ENCODE results near the gene ZRANB1. TPM values are rescaled to one million over a fixed set of nuclear protein-coding genes. Genes with fewer than 3 reads are reported as not detected.

Gene ZRANB1
- total RNA-seq, 1 donor from 2014 or later, result 24.2 TPM

DNA sequence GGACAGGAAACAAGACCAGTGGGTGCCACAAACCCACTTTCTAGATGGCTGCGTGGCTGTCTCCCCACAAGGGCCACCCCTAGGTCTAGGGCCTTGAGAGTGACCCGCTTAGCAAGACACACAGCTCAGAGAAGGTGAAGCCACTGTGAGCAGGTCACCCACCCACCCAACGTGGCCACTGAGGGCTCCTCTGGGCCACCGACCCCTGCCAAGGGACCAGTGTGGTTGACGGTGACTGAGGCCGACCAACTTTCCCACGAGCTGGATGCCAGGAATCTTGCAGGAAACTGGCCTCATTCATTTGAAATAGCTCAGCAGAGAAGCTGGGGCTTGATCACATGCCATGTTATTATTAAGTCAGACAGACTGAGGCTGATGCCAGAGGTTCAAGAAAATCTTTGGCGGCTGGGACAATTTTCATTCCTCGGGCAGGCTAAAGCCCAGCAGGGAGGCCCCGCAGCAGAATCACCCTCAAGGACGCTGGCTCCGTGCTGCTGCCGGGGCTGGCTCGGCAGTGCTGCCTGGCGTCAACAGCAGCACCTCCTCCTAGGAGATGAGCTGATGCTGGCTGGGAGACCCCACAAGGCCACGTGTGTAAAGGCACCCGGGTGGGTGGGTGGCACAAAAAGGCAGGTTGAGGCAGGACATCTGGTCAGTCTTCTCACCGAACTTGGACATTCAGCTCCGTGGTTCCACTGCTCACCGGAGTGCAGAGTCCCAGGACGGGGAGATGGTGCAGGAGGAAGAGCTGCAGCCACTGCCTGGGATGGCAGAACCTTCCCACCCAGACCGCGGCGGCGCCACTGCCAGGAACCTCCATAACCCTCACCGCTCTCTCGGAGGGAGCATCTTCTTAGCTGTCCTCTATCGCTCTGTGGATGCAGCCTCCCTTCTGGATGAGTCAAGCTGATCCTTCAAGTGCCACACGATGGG, 57.8 kb downstream of the ZRANB1 start:
- intact Hi-C loops (cut with DNase I), result loop anchor here (5.0 to 10.0 kb wide), 2 partner anchors 45 to 63 kb away; no protein-coding TSS in a partner anchor
- ATAC-seq (ENCODE audit: poor library complexity), result peak; percentile 68
- peak; percentile 71 for DNase-seq

DNA sequence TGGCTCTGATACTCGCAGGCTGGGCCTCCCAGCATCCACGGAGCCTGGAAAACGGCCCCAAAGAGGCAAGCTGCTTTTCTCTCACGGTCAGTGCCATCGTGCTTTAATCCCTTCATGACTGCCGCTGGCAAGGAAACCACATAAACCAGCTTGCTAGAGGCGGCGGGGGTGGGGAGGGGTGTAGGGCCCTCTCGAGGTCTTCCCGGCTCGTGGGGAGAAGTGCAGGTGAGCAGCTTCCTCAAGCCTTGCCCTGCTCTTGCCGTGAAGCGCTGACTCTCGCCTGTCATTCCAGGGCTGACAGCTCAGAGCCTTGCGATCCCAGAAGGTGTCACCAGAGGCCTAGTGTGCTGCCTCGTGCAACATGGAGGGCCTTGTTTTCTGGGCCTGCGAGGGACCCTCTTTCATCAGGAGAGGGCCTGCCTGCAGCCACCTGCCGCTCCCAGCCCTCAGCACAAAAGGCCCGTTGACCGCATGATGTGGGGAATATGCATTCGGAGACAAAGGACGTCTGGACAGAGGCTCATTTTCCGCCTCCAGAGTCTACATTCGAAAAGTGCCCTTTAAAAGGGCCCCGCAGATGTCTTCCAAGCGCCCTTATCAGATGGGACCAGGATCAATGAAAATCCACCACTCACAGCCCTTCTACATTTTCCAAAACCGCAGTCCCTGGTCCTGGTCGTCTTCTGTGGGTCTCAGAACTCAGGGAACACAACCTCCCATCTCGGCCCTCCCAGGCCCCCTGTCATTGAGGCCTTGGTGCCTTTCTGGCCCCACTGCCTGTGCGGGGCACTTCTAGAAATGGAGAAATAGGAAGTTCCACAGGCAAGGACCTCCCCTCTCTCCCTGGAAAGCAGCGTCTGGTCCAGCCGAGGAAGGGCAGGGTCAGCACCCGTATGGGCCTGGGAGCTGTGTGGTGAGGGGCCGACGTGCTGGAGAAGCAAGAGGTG, 58.7 kb downstream of the ZRANB1 start:
- intact Hi-C loops (cut with DNase I), result no loop called here
- DNase-seq (no peak), ATAC-seq (ENCODE audit: poor library complexity) (peak; percentile 46)

DNA sequence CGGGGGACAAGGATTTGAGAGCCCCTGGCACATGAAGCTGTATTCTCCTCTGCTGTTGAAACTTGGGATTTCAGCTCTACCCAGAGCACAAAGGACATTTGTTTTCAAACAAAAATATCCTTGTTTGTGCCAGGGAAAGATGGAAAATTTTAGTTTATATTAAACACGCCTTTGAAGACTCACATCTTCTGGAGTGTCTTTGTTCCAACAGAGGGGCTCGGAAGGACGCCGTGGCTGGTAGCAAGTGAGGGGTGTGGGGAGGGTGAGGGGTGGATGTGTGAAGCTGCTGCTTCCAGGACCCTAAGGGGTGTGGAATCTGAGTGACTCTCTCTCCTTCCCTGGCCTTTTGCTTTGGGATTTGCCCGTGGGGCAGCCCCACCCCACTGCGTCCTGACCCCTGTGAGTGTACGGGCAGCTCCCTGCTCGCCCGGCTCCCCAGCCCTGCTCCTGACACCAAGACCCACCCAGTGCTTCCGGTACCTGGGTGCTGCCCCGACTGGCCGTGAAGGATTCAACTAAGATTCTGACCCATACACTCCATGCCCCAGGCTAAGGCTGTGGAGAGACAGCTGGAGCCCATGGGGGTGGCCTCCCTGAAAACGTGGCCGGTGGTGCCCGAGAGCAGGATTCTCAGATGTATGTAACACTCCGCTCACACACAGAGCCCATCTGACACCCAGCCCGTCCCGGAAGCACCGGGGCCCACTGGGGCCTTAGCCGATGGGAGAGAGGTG, 59.6 kb downstream of the ZRANB1 start:
- ATAC-seq (ENCODE audit: poor library complexity), result no peak
- DNase-seq, result peak; percentile 47
- intact Hi-C loops (cut with DNase I), result no loop called here

DNA sequence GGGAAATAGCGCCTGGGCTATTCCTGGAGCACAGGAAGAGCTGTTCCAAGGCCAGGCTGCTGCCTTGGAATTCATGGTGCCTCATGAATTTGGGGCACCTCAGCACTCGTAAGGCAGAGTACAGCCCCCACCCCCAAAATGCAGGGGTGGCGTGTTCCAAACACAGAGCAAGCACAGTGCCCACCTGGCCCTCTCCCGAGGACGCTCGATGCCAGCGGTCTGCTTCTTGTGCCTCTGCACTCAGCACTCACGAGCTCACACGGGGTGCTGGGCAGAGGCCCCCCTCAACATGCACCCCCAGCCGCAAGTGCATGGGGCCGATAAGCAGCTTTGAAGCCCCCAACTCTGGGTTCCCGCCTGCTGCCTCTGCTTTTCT, 60.1 kb downstream of the ZRANB1 start:
- intact Hi-C loops (cut with DNase I), result no loop called here
- no peak for DNase-seq
- ATAC-seq (ENCODE audit: poor library complexity), result no peak

GRCh38 chr10:125002423-125003145, 60.7 kb downstream of the ZRANB1 start:
- intact Hi-C loops (cut with DNase I), result no loop called here
- ATAC-seq (ENCODE audit: poor library complexity) (no peak), DNase-seq (no peak)

GRCh38 chr10:125003146-125003900, 61.4 kb downstream of the ZRANB1 start:
- intact Hi-C loops (cut with DNase I), result no loop called here
- ATAC-seq (ENCODE audit: poor library complexity), result no peak
- DNase-seq, result no peak

- no peak for ATAC-seq (ENCODE audit: poor library complexity)
- DNase-seq, result no peak
- intact Hi-C loops (cut with DNase I), result no loop called here
Measured at GRCh38 chr10:125003901-125004467, 62.1 kb downstream of the ZRANB1 start.

GRCh38 chr10:125004571-125005311, 62.8 kb downstream of the ZRANB1 start:
- intact Hi-C loops (cut with DNase I), result no loop called here
- no peak for ATAC-seq (ENCODE audit: poor library complexity)
- no peak for DNase-seq

DNA sequence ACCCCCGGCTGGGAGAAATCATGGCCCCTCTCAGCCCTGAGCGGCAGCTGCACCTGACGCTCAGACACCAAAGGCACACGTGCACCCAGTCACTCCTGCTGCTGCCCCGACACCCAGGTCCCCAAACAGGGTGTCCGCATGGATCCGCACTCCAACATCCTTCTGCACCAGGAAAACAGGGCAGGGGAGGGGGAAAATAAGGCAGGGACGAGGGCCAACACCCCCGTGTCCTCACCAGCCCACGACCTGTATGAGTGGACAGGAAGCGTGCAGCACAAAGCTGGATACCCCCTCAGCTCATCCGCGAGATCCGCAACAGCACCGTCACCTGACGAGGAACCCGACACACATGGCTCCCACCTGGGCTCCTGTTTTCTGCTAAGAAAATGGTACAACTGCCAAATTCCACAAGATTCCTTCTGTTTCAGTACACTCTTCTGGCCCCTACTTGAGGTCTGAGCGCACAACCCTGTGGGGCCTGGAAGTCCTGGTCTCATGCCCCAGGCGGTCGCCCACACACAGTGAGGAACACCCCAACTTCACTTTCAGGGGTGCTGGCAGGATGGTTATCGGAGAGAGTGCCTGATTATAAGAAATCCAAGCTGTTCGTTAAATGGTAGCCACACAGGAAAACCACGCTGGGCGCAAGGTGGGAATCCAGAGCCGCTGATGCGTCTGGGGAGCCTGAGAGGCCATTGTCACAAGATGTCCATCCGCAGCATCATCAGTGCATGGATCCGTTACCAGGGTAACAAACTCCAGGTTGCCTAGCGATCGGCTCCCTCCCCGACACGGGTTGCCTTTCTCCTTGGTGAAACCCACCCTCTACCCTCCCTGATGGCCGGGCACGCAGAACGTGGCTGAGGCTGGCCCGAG, 63.6 kb downstream of the ZRANB1 start:
- no peak for DNase-seq
- intact Hi-C loops (cut with DNase I), result no loop called here
- no peak for ATAC-seq (ENCODE audit: poor library complexity)

DNA sequence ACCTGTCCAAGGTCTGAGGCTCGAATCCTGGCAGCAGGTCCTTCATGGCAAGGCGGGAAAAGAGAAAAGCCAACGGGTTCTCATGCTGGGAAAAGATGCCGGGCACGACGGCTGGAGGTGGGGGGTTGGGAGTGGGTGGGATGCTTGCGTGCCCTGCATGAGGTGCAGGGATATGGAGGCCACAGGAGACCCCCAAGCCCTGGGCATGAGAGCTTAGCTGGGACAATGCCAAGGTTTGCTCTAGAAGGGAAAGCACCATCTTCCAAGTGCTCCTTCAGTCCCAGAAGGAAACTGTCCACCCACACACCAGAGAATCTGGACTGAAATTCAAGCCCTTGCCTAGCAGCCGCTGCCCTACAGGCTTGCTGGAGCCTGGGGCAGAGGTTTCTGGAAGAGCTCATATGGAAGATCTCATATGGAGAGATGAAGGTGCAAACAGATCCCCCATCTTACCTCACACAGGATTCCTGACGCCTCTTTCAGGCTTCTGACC, 64.3 kb downstream of the ZRANB1 start:
- ATAC-seq (ENCODE audit: poor library complexity) (no peak), DNase-seq (no peak)
- intact Hi-C loops (cut with DNase I), result no loop called here

- intact Hi-C loops (cut with DNase I), result no loop called here
- ATAC-seq (ENCODE audit: poor library complexity) (peak; percentile 7), DNase-seq (no peak)
Measured at GRCh38 chr10:125006921-125007426, 65.1 kb downstream of the ZRANB1 start.

GRCh38 chr10:125007436-125007835, 65.5 kb downstream of the ZRANB1 start:
- intact Hi-C loops (cut with DNase I), result no loop called here
- DNase-seq (peak; percentile 11), ATAC-seq (ENCODE audit: poor library complexity) (no peak)

DNA sequence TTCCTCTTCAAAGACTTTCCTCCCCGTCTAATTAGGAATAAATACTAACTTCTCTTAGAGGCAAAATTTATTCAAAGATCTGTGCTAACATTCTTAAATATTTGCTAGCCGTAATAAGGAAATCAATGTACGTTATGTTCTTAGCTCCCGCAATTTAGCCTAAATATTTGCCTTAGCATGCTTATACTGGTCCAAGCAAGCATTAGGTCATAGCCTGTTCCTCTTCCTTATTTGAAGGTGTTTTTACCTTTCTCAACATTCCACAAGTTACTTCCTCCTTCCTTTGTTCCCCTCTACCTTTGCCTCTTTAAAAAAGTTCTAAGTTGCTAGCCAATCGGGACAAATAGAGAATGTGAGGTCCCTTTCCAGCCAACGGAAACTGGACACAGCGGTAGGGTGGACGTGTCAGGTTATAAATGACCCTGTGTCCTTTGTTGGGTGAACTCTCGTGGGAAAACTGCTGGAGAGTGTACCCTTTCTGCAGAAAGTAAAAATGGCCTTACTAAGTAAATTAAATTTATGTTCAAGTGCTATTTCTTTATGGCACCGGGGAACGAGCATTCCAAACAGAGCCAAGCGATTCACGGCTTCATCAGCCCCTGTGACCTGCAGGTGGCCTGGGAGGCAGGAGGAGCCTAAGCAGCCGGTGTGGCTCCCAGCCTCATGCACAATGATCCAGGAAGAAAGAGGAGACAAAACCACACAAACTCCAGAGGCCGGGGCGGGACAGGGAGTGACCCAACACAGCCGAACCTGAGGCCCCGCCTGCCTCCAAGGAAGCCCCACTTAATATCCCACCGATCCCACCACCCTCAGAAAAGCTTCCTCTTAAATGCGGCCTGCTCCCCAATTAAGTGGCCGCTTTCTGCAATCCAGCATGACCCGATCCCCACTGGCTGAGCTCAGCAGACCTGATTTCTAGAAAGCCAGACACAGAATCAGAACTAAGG, 67.0 kb downstream of the ZRANB1 start:
- intact Hi-C loops (cut with DNase I), result no loop called here
- peak; percentile 19 for DNase-seq
- no peak for ATAC-seq (ENCODE audit: poor library complexity)

GRCh38 chr10:125009661-125010161, 67.8 kb downstream of the ZRANB1 start:
- intact Hi-C loops (cut with DNase I), result no loop called here
- peak; percentile 12 for DNase-seq
- ATAC-seq (ENCODE audit: poor library complexity), result no peak
